GM12891 (cell line): ENCODE results near the gene KCNMB4.

Experiments used
- PAX5 ChIP-seq: IDR thresholded peaks from 2 replicates; pipeline ENCODE4 v1.6.1; 2011; ENCODE audit warnings: low read length, moderate library complexity, mild to moderate bottlenecking; ENCODE audit not compliant: insufficient read depth, severe bottlenecking
- POLR2A ChIP-seq: IDR thresholded peaks from 2 replicates; pipeline ENCODE4 v1.6.1; 2011; ENCODE audit warnings: low read depth, low read length, control low read depth
- POLR2AphosphoS5 ChIP-seq: IDR thresholded peaks from 2 replicates; pipeline ENCODE4 v1.6.1; 2011; ENCODE audit warnings: low read depth, low read length, control low read depth
- TAF1 ChIP-seq: IDR thresholded peaks from 2 replicates; pipeline ENCODE4 v1.6.1; 2011; ENCODE audit warnings: low read depth, low read length, control low read depth

GRCh38 chr12:70383484-70383883 lies 17.4 kb downstream of the KCNMB4 start:
- TF ChIP-seq POLR2AphosphoS5 (no peak), TAF1 (no peak), POLR2A (no peak), PAX5 (no peak)
